Measurements from ENCODE around the gene EPHA7. TPM values are rescaled to one million over a fixed set of nuclear protein-coding genes. Genes with fewer than 3 reads are reported as not detected.

EPHA7 gene
- total RNA-seq, 4 donors from 2014 or later, result under 0.01 to 0.39 (median 0.21) TPM

GRCh38 chr6:93393554-93394074 is 25.7 kb downstream of the EPHA7 start:
- Histone ChIP-seq H3K27me3 (no peaks in the 10 kb centered on the region), H3K4me1 (no peaks in the 10 kb centered on the region), H3K9me3 (no peaks in the 10 kb centered on the region), H3K36me3 (no peaks in the 10 kb centered on the region), H3K4me3 (replicated peaks in 1 of 3) (no peak overlapping the region), H3K27ac (no peak overlapping the region)
- no peak for TF ChIP-seq POLR2A (IDR thresholded peaks at IDR 0.05)
- TF ChIP-seq, protein P1, sequence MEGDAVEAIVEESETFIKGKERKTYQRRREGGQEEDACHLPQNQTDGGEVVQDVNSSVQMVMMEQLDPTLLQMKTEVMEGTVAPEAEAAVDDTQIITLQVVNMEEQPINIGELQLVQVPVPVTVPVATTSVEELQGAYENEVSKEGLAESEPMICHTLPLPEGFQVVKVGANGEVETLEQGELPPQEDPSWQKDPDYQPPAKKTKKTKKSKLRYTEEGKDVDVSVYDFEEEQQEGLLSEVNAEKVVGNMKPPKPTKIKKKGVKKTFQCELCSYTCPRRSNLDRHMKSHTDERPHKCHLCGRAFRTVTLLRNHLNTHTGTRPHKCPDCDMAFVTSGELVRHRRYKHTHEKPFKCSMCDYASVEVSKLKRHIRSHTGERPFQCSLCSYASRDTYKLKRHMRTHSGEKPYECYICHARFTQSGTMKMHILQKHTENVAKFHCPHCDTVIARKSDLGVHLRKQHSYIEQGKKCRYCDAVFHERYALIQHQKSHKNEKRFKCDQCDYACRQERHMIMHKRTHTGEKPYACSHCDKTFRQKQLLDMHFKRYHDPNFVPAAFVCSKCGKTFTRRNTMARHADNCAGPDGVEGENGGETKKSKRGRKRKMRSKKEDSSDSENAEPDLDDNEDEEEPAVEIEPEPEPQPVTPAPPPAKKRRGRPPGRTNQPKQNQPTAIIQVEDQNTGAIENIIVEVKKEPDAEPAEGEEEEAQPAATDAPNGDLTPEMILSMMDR (IDR thresholded peaks at IDR 0.05), result no peak
- DNase-seq, result no peak
- intact Hi-C loops (cut with DNase I), result no loop called here
- WGBS, 2 donors, result 89 to 90% methylated on average over 3 of the region's 3 CpGs

DNA sequence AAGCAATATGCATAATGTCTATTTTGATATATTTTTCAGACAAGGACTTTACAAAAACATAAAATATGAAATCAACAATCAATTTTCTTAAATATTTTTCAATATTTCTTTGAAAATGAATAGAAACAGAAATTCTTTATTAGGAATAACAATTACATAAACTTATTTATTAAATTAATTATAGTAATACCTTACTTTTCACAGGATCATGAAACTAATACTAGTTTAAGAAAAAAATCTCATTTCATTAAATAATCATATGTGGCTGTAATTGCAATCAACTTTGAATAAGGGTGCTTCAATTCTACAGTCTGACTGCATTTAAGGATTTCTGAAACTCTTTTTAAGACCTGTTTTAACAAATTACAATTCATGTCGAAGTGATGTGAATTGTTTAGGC is 26.6 kb downstream of the EPHA7 start:
- intact Hi-C loops (cut with DNase I), result no loop called here
- 82 to 85% methylated on average over 1 of the region's 1 CpG for WGBS, 2 donors
- no peaks in the 10 kb centered on the region for H3K4me1 ChIP-seq

GRCh38 chr6:93391965-93392364 is 27.4 kb downstream of the EPHA7 start:
- Histone ChIP-seq H3K4me1 (no peaks in the 10 kb centered on the region), H3K4me3 (replicated peaks in 1 of 3) (no peak overlapping the region), H3K27me3 (no peaks in the 10 kb centered on the region), H3K36me3 (no peaks in the 10 kb centered on the region), H3K9me3 (no peaks in the 10 kb centered on the region), H3K27ac (no peak overlapping the region)
- intact Hi-C loops (cut with DNase I), result no loop called here
- TF ChIP-seq, protein P1 (IDR thresholded peaks at IDR 0.05), result no peak
- TF ChIP-seq POLR2A (IDR thresholded peaks at IDR 0.05), result no peak
- DNase-seq, result no peak
- 78 to 83% methylated on average over 5 of the region's 5 CpGs for WGBS, 2 donors

More for the DNA sequence above, 26.6 kb downstream of the EPHA7 start:
- TF ChIP-seq, protein P1 (IDR thresholded peaks at IDR 0.05), result no peak
- TF ChIP-seq POLR2A (IDR thresholded peaks at IDR 0.05), result no peak
- Histone ChIP-seq H3K4me3 (replicated peaks in 1 of 3) (no peak overlapping the region), H3K9me3 (no peaks in the 10 kb centered on the region), H3K27me3 (no peaks in the 10 kb centered on the region), H3K36me3 (no peaks in the 10 kb centered on the region), H3K27ac (no peak overlapping the region)
- DNase-seq, result no peak

GRCh38 chr6:93389192-93389591 is 30.2 kb downstream of the EPHA7 start:
- TF ChIP-seq POLR2A (IDR thresholded peaks at IDR 0.05), result no peak
- TF ChIP-seq, protein P1 (IDR thresholded peaks at IDR 0.05), result no peak
- intact Hi-C loops (cut with DNase I), result no loop called here
- no peak overlapping the region for H3K27ac ChIP-seq
- H3K27me3 ChIP-seq, result no peaks in the 10 kb centered on the region
- H3K9me3 ChIP-seq, result no peaks in the 10 kb centered on the region
- no peaks in the 10 kb centered on the region for H3K36me3 ChIP-seq
- 87 to 90% methylated on average over 4 of the region's 4 CpGs for WGBS, 2 donors
- no peak for DNase-seq
- H3K4me1 ChIP-seq, result no peaks in the 10 kb centered on the region
- no peak overlapping the region for H3K4me3 ChIP-seq (replicated peaks in 1 of 3)

DNA sequence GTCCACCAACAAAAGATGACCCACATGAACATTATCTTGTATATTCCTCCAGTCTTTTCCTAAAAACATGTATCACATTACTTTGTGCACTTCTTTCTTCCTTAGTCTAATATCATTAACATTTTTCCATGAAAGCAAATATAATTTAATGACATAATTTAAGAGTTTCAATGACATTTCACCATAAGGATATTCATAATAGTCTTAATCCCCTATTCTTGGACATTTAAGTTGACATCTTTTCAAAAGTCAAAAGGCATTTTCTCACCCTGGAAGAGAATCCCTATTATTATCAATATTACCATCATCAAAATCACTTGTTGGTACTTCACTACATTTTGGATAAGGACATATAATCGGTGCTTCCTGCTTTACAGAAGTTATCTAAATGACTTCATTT is 31.3 kb downstream of the EPHA7 start:
- 93 to 94% methylated on average over 1 of the region's 1 CpG for WGBS, 2 donors
- TF ChIP-seq POLR2A (IDR thresholded peaks at IDR 0.05), result no peak
- TF ChIP-seq, protein P1 (IDR thresholded peaks at IDR 0.05), result no peak

More for the DNA sequence above, 31.3 kb downstream of the EPHA7 start:
- H3K36me3 ChIP-seq, result no peaks in the 10 kb centered on the region
- no peak for DNase-seq
- no peaks in the 10 kb centered on the region for H3K9me3 ChIP-seq
- no peaks in the 10 kb centered on the region for H3K27me3 ChIP-seq
- H3K4me1 ChIP-seq, result no peaks in the 10 kb centered on the region
- intact Hi-C loops (cut with DNase I), result no loop called here
- H3K27ac ChIP-seq, result no peak overlapping the region
- no peak overlapping the region for H3K4me3 ChIP-seq (replicated peaks in 1 of 3)

Data from thyroid gland (tissue), 4 donors.